SK-N-SH (cell line): ENCODE results near the gene IL9. TPM values are rescaled to one million over a fixed set of nuclear protein-coding genes. Genes with fewer than 3 reads are reported as not detected.

Experiments
- CTCF ChIA-PET: fragments of 300-600, 350-600 bp; formaldehyde crosslinking; extraction: SDS; loops from one replicate; lab custom pipeline; 2021; lab: Yijun Ruan, JAX
- POLR2A ChIA-PET: fragments of 350-600 bp; sonication (Branson Sonifier 250); formaldehyde crosslinking; extraction: SDS; loops from one replicate; lab custom pipeline; 2020; ENCODE audit warnings: antibody characterized with exemption, inconsistent platforms; lab: Yijun Ruan, JAX
- DNase-seq: peaks from one replicate; pipeline ENCODE4 v3.0.0; 2012
- H2AFZ ChIP-seq: fragments of 200-600 bp; sonication (generic); 2 replicates; pipeline ENCODE4 v1.8.1; 2016; ENCODE audit warnings: antibody characterized with exemption, mild to moderate bottlenecking, low read depth
- H3F3A ChIP-seq: fragments of 200-600 bp; sonication (generic); replicated peaks from 2 replicates; pipeline ENCODE3; 2016; ENCODE audit warnings: antibody characterized with exemption, mild to moderate bottlenecking; ENCODE audit not compliant: insufficient read depth
- H3K27ac ChIP-seq, 2 experiments: fragments of 200-500 bp in 1 of 2; fragments of 200-600 bp in 1 of 2; sonication (Bioruptor generic) in 1 of 2; sonication (generic), shearing (Covaris generic) in 1 of 2; 2 replicates each; pipeline versions ENCODE4 v1.5.1 to v1.6.1; 2014 to 2016; ENCODE audit warnings: low read depth in 2 of 2, inconsistent platforms in 1 of 2, low read length in 1 of 2, mild to moderate bottlenecking in 1 of 2, mixed read lengths in 1 of 2
- H3K27me3 ChIP-seq: fragments of 200-600 bp; sonication (generic), shearing (Covaris generic); 2 replicates; pipeline ENCODE4 v1.6.1; 2016; ENCODE audit warnings: mixed run types; ENCODE audit not compliant: insufficient read depth
- H3K36me3 ChIP-seq, 2 experiments: fragments of 200-500 bp in 1 of 2; fragments of 200-600 bp in 1 of 2; sonication (Bioruptor generic) in 1 of 2; sonication (generic) in 1 of 2; replicated peaks in 1 of 2; 2 replicates each; pipeline versions ENCODE3 to v1.5.1; 2014 to 2016; ENCODE audit warnings: low read length in 1 of 2, mild to moderate bottlenecking in 1 of 2; ENCODE audit not compliant: insufficient read depth in 2 of 2, control insufficient read depth in 1 of 2
- H3K4me1 ChIP-seq, 2 experiments: fragments of 200-500 bp in 1 of 2; fragments of 200-600 bp in 1 of 2; sonication (Bioruptor generic) in 1 of 2; sonication (generic), shearing (Covaris generic) in 1 of 2; 2 replicates each; pipeline versions ENCODE4 v1.5.1 to v1.6.1; 2014 to 2016; ENCODE audit warnings: low read depth in 1 of 2, low read length in 1 of 2, mixed run types in 1 of 2; ENCODE audit not compliant: insufficient read depth in 2 of 2, control insufficient read depth in 1 of 2
- H3K4me2 ChIP-seq: fragments of 200-600 bp; sonication (generic), shearing (Covaris generic); 2 replicates; pipeline ENCODE4 v1.6.1; 2017; ENCODE audit warnings: mixed run types
- H3K4me3 ChIP-seq, 2 experiments: fragments of 200-500 bp in 1 of 2; fragments of 200-600 bp in 1 of 2; sonication (Bioruptor generic) in 1 of 2; sonication (generic), shearing (Covaris generic) in 1 of 2; 2 replicates each; pipeline versions ENCODE4 v1.5.1 to v1.8.1; 2014 to 2016; ENCODE audit warnings: low read depth in 2 of 2, inconsistent platforms in 1 of 2, low read length in 1 of 2, mild to moderate bottlenecking in 1 of 2, mixed read lengths in 1 of 2, moderate library complexity in 1 of 2
- H3K79me2 ChIP-seq: fragments of 200-600 bp; sonication (generic); 2 replicates; pipeline ENCODE4 v1.8.1; 2017; ENCODE audit warnings: mild to moderate bottlenecking; ENCODE audit not compliant: insufficient read depth
- H3K9ac ChIP-seq: fragments of 200-600 bp; sonication (generic); 2 replicates; pipeline ENCODE4 v1.6.1; 2017; ENCODE audit warnings: mixed run types
- H3K9me2 ChIP-seq: fragments of 200-600 bp; sonication (generic); 2 replicates; pipeline ENCODE4 v1.6.1; 2017; ENCODE audit warnings: mixed run types
- H3K9me3 ChIP-seq: fragments of 200-600 bp; sonication (generic); 2 replicates; pipeline ENCODE4 v1.6.1; 2017; ENCODE audit warnings: mixed run types, mild to moderate bottlenecking, moderate library complexity
- H4K20me1 ChIP-seq: fragments of 200-600 bp; sonication (generic); 2 replicates; pipeline ENCODE4 v1.6.1; 2017; ENCODE audit warnings: mild to moderate bottlenecking, mixed run types; ENCODE audit not compliant: insufficient read depth
- CHD2 ChIP-seq: fragments of 150-350 bp; IDR thresholded peaks from 2 replicates; pipeline ENCODE4 v1.6.1; 2018; ENCODE audit warnings: low read length; ENCODE audit not compliant: partially characterized antibody
- EP300 ChIP-seq, 2 experiments: IDR thresholded peaks; 2 replicates each; pipeline versions ENCODE4 v1.4.0 to v1.6.1; 2012; ENCODE audit warnings: borderline replicate concordance in 1 of 2, low read depth in 1 of 2, low read length in 1 of 2
- EZH2phosphoT487 ChIP-seq: fragments of 200-600 bp; sonication (generic); IDR thresholded peaks from 2 replicates; pipeline ENCODE4 v1.6.1; 2017; ENCODE audit warnings: low read depth, mixed run types, mild to moderate bottlenecking, antibody characterized with exemption, moderate library complexity, borderline replicate concordance
- FOSL2 ChIP-seq: IDR thresholded peaks from 2 replicates; pipeline ENCODE4 v1.4.0; 2012; ENCODE audit warnings: low read depth, mild to moderate bottlenecking, moderate library complexity, borderline replicate concordance
- FOXM1 ChIP-seq: IDR thresholded peaks from 2 replicates; pipeline ENCODE4 v1.4.0; 2012; ENCODE audit warnings: low read depth, mild to moderate bottlenecking
- GABPA ChIP-seq: IDR thresholded peaks from 2 replicates; pipeline ENCODE4 v1.4.0; 2012; ENCODE audit warnings: low read depth, mild to moderate bottlenecking
- MAX ChIP-seq: IDR thresholded peaks from 2 replicates; pipeline ENCODE4 v1.4.0; 2012; ENCODE audit warnings: low read depth
- MEF2A ChIP-seq: IDR thresholded peaks from 2 replicates; pipeline ENCODE4 v1.4.0; 2012; ENCODE audit warnings: low read depth, borderline replicate concordance
- MXI1 ChIP-seq: IDR thresholded peaks from 2 replicates; pipeline ENCODE4 v1.6.1; 2012; ENCODE audit warnings: mild to moderate bottlenecking, low read depth, low read length, improper control_type of control experiment
- NRF1 ChIP-seq: IDR thresholded peaks from 2 replicates; pipeline ENCODE4 v1.6.1; 2012; ENCODE audit warnings: low read depth, mild to moderate bottlenecking, low read length
- POLR2AphosphoS5 ChIP-seq: IDR thresholded peaks from 2 replicates; pipeline ENCODE4 v1.6.1; 2012; ENCODE audit warnings: low read depth, low read length
- RAD21 ChIP-seq: IDR thresholded peaks from 2 replicates; pipeline ENCODE4 v1.6.1; 2012; ENCODE audit warnings: mild to moderate bottlenecking, low read length
- RFX5 ChIP-seq: IDR thresholded peaks from 2 replicates; pipeline ENCODE4 v1.6.1; 2012; ENCODE audit warnings: mild to moderate bottlenecking, improper control_type of control experiment, low read length
- RXRA ChIP-seq: IDR thresholded peaks from 2 replicates; pipeline ENCODE4 v1.4.0; 2012; ENCODE audit warnings: low read depth, mild to moderate bottlenecking, borderline replicate concordance
- TAF1 ChIP-seq: IDR thresholded peaks from 2 replicates; pipeline ENCODE4 v1.6.1; 2012; ENCODE audit warnings: low read depth, mild to moderate bottlenecking, low read length, moderate library complexity, borderline replicate concordance
- TCF12 ChIP-seq: IDR thresholded peaks from 2 replicates; pipeline ENCODE4 v1.4.0; 2012
- YY1 ChIP-seq: IDR thresholded peaks from 2 replicates; pipeline ENCODE4 v1.4.0; 2012; ENCODE audit warnings: low read depth, mild to moderate bottlenecking
- WGBS: methylation state at CpG from one replicate; pipeline ENCODE4 v1.1.6; 2017; ENCODE audit warnings: low lambda C conversion rate; 5-methylcytosine and 5-hydroxymethylcytosine counted together
- polyA plus RNA-seq, 3 experiments: library from polyadenylated mRNA; depleted of rRNA; stranded (reverse); fragments of >200 nt; gene quantifications; 2 replicates each; pipeline ENCODE4 v1.2.3, GENCODE V29; 2012
- TF ChIP-seq, protein P1 (sequence below): IDR thresholded peaks from 2 replicates; pipeline ENCODE4 v1.4.0; 2012; ENCODE audit warnings: low read depth, borderline replicate concordance
- TF ChIP-seq, protein P2 (sequence below): fragments of 200-600 bp; sonication (generic); IDR thresholded peaks from 2 replicates; pipeline ENCODE4 v1.6.1; 2017; ENCODE audit warnings: antibody characterized with exemption, mild to moderate bottlenecking, moderate library complexity
- TF ChIP-seq, protein P3 (sequence below): IDR thresholded peaks from 2 replicates; pipeline ENCODE4; 2012

IL9 gene
- polyA plus RNA-seq, 1 of the 3 experiments (the other 2 are of a cell fraction), result not detected

GRCh38 chr5:135894789-135895188, 852 bp downstream of the IL9 start:
- no peak for DNase-seq
- no peak overlapping the region for H2AFZ ChIP-seq
- H3K27me3 ChIP-seq, result no peaks in the 10 kb centered on the region
- TF ChIP-seq RXRA (no peak), EP300 (IDR thresholded peaks at IDR 0.05; ENCODE audit: borderline replicate concordance in 1 of 2, low read depth in 1 of 2, low read length in 1 of 2) (no peak), EZH2phosphoT487 (no peak), RAD21 (no peak), RFX5 (no peak), YY1 (no peak), FOSL2 (no peak), GABPA (no peak), FOXM1 (no peak), MEF2A (no peak), CHD2 (no peak), TCF12 (no peak), MXI1 (no peak), POLR2AphosphoS5 (no peak), NRF1 (no peak), TAF1 (no peak), MAX (no peak)
- TF ChIP-seq, protein P1, sequence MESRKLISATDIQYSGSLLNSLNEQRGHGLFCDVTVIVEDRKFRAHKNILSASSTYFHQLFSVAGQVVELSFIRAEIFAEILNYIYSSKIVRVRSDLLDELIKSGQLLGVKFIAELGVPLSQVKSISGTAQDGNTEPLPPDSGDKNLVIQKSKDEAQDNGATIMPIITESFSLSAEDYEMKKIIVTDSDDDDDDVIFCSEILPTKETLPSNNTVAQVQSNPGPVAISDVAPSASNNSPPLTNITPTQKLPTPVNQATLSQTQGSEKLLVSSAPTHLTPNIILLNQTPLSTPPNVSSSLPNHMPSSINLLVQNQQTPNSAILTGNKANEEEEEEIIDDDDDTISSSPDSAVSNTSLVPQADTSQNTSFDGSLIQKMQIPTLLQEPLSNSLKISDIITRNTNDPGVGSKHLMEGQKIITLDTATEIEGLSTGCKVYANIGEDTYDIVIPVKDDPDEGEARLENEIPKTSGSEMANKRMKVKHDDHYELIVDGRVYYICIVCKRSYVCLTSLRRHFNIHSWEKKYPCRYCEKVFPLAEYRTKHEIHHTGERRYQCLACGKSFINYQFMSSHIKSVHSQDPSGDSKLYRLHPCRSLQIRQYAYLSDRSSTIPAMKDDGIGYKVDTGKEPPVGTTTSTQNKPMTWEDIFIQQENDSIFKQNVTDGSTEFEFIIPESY, result no peak
- TF ChIP-seq, protein P2, sequence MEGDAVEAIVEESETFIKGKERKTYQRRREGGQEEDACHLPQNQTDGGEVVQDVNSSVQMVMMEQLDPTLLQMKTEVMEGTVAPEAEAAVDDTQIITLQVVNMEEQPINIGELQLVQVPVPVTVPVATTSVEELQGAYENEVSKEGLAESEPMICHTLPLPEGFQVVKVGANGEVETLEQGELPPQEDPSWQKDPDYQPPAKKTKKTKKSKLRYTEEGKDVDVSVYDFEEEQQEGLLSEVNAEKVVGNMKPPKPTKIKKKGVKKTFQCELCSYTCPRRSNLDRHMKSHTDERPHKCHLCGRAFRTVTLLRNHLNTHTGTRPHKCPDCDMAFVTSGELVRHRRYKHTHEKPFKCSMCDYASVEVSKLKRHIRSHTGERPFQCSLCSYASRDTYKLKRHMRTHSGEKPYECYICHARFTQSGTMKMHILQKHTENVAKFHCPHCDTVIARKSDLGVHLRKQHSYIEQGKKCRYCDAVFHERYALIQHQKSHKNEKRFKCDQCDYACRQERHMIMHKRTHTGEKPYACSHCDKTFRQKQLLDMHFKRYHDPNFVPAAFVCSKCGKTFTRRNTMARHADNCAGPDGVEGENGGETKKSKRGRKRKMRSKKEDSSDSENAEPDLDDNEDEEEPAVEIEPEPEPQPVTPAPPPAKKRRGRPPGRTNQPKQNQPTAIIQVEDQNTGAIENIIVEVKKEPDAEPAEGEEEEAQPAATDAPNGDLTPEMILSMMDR, result no peak
- TF ChIP-seq, protein P3, sequence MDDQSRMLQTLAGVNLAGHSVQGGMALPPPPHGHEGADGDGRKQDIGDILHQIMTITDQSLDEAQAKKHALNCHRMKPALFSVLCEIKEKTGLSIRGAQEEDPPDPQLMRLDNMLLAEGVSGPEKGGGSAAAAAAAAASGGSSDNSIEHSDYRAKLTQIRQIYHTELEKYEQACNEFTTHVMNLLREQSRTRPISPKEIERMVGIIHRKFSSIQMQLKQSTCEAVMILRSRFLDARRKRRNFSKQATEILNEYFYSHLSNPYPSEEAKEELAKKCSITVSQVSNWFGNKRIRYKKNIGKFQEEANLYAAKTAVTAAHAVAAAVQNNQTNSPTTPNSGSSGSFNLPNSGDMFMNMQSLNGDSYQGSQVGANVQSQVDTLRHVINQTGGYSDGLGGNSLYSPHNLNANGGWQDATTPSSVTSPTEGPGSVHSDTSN, result no peak
- H3K4me1 ChIP-seq, result peaks cover 0 to 8% of the 10 kb centered on the region in 2 experiments; a peak in 1 of 4 replicates
- POLR2A ChIA-PET, result no interaction called here
- no peaks in the 10 kb centered on the region for H3K9me2 ChIP-seq
- H4K20me1 ChIP-seq, result no peaks in the 10 kb centered on the region
- H3K36me3 ChIP-seq, result no peaks in the 10 kb centered on the region
- no peak overlapping the region for H3K9ac ChIP-seq
- no peak overlapping the region for H3K4me2 ChIP-seq
- 62% methylated on average over 2 of the region's 2 CpGs for WGBS
- no peaks in the 10 kb centered on the region for H3F3A ChIP-seq
- no peak overlapping the region for H3K27ac ChIP-seq
- no peak overlapping the region for H3K4me3 ChIP-seq
- CTCF ChIA-PET, result interaction anchor here (0.5 to 10.7 kb wide), 5 partner anchors 9 to 596 kb away, joined by 3 to 104 read pairs (median 3); no protein-coding TSS in a partner anchor
- no peaks in the 10 kb centered on the region for H3K79me2 ChIP-seq
- no peaks in the 10 kb centered on the region for H3K9me3 ChIP-seq
